T-cell (primary cell): ENCODE results near the gene DNAL4. TPM values are rescaled to one million over a fixed set of nuclear protein-coding genes. Genes with fewer than 3 reads are reported as not detected.

Experiments
- ATAC-seq, 4 experiments: fragments of 200-7000 bp in 3 of 4; fragments of 150-1000 bp in 1 of 4; cut with Tn5 transposase; replicated peaks in 1 of 4; 1 replicate in 3 of 4; 2 replicates in 1 of 4; pipeline ENCODE4 v1.10.0; 2021; ENCODE audit warnings: moderate library complexity in 3 of 4, mild to moderate bottlenecking in 2 of 4, moderate number of reproducible peaks in 1 of 4
- CTCF ChIA-PET, 2 donors: fragments of 300-600 bp; sonication (Branson Sonifier 250); formaldehyde crosslinking; loops; one replicate each; lab custom pipeline; 2022; ENCODE audit warnings: antibody characterized with exemption in 2 of 2; lab: Charles Lee
- POLR2A ChIA-PET, 2 donors: fragments of 300-600 bp; sonication (Branson Sonifier 250); formaldehyde crosslinking; loops; one replicate each; lab custom pipeline; 2022; ENCODE audit warnings: antibody characterized with exemption in 2 of 2; lab: Charles Lee
- DNase-seq, 35 experiments: peaks; one replicate each; pipeline versions ENCODE4 v3.0.0 to v3.0.0-alpha.2; 2013 to 2023
- H3K27ac ChIP-seq: one replicate; pipeline ENCODE4 v1.5.1; 2013; ENCODE audit warnings: low read length
- H3K27me3 ChIP-seq, 2 experiments: replicated peaks in 1 of 2; 1 replicate in 1 of 2; 2 replicates in 1 of 2; pipeline versions ENCODE4 v1.6.1 to v1.7.0; 2013; ENCODE audit warnings: low read length in 1 of 2, mixed read lengths in 1 of 2; ENCODE audit not compliant: control insufficient read depth in 2 of 2, insufficient read depth in 2 of 2; ENCODE audit errors: extremely low read depth in 1 of 2
- H3K36me3 ChIP-seq, 2 donors: 1 replicate in 1 of 2; 2 replicates in 1 of 2; pipeline versions ENCODE4 v1.6.1 to v1.7.0; 2013; ENCODE audit warnings: low read length in 1 of 2; ENCODE audit not compliant: control insufficient read depth in 2 of 2, insufficient read depth in 1 of 2; ENCODE audit errors: extremely low read depth in 1 of 2
- H3K4me1 ChIP-seq, 2 experiments: 1 replicate in 1 of 2; 2 replicates in 1 of 2; pipeline versions ENCODE4 v1.6.1 to v1.7.0; 2013; ENCODE audit warnings: low read length in 2 of 2, mixed read lengths in 1 of 2; ENCODE audit not compliant: insufficient read depth in 2 of 2, control insufficient read depth in 1 of 2; ENCODE audit errors: extremely low read depth in 1 of 2
- H3K4me3 ChIP-seq, 2 donors: 1 replicate in 1 of 2; 2 replicates in 1 of 2; pipeline versions ENCODE4 v1.5.1 to v1.7.0; 2013; ENCODE audit warnings: mild to moderate bottlenecking in 2 of 2, low read length in 1 of 2, moderate library complexity in 1 of 2; ENCODE audit not compliant: control insufficient read depth in 1 of 2; ENCODE audit errors: extremely low read depth in 1 of 2
- H3K9me3 ChIP-seq: 2 replicates; pipeline ENCODE4 v1.7.0; 2013
- H3K27ac Mint-ChIP-seq, 2 donors: one replicate each; pipeline ENCODE4 v1.8.0; 2020 to 2021; ENCODE audit warnings: mild to moderate bottlenecking in 2 of 2, mixed read lengths in 2 of 2
- H3K27me3 Mint-ChIP-seq, 2 donors: one replicate each; pipeline ENCODE4 v1.8.0; 2021 to 2022; ENCODE audit warnings: mixed read lengths in 2 of 2
- H3K36me3 Mint-ChIP-seq: one replicate; pipeline ENCODE4 v1.8.0; 2021; ENCODE audit warnings: mixed read lengths
- H3K4me1 Mint-ChIP-seq, 3 donors: one replicate each; pipeline ENCODE4 v1.8.0; 2020 to 2022; ENCODE audit warnings: mixed read lengths in 3 of 3, mild to moderate bottlenecking in 1 of 3
- H3K4me3 Mint-ChIP-seq, 3 donors: one replicate each; pipeline ENCODE4 v1.8.0; 2020 to 2022; ENCODE audit warnings: mild to moderate bottlenecking in 3 of 3, mixed read lengths in 3 of 3, moderate library complexity in 3 of 3
- H3K9me3 Mint-ChIP-seq, 3 donors: one replicate each; pipeline ENCODE4 v1.8.0; 2020 to 2022; ENCODE audit warnings: mixed read lengths in 3 of 3
- WGBS: methylation state at CpG from one replicate; pipeline ENCODE4 v1.1.5; 2013; ENCODE audit warnings: missing lambda C conversion rate; ENCODE audit not compliant: insufficient coverage; 5-methylcytosine and 5-hydroxymethylcytosine counted together
- total RNA-seq, 35 experiments: library from RNA in 6 of 35; stranded (reverse) in 6 of 35; fragments of 120-200 nt in 1 of 35; gene quantifications; one replicate each; pipeline versions ENCODE4 v1.2.1 to v1.2.4 and lab custom pipeline; 2013 to 2026

Gene DNAL4
- total RNA-seq, 5 donors from 2014 or later (not counting 1 experiment from before 2014, with no cell fraction given) = 5.4 to 13.0 (median 8.8) TPM

- ChIA-PET CTCF (interaction anchor here in 1 of 2 donors (0.6 kb wide), 1 partner anchor 97 kb away, joined by 4 read pairs; no protein-coding TSS in a partner anchor), POLR2A (no interaction called here)
- H3K36me3 ChIP-seq = peaks cover 57 to 100% of the 10 kb centered on the region in 2 donors
- Mint-ChIP-seq H3K9me3 (no peaks in the 10 kb centered on the region), H3K4me3 (no peak overlapping the region), H3K36me3 (peaks cover 63% of the 10 kb centered on the region), H3K4me1 (peaks cover 40 to 70% (median 60%) of the 10 kb centered on the region in 3 donors), H3K27ac (peak overlapping the region; percentile 75 to 81), H3K27me3 (no peaks in the 10 kb centered on the region)
- no peaks in the 10 kb centered on the region for H3K9me3 ChIP-seq
- no peaks in the 10 kb centered on the region for H3K27me3 ChIP-seq
- peaks cover 0 to 85% of the 10 kb centered on the region in 2 experiments for H3K4me1 ChIP-seq
- H3K4me3 ChIP-seq = no peak overlapping the region
- 94% methylated on average over 9 of the region's 15 CpGs for WGBS
- no peak for DNase-seq
- peak overlapping the region; percentile 2 for H3K27ac ChIP-seq
- no peak for ATAC-seq
Measured at GRCh38 chr22:38740116-38740723, 53.7 kb downstream of the DNAL4 start.

GRCh38 chr22:38739300-38740055 lies 54.5 kb downstream of the DNAL4 start:
- H3K9me3 ChIP-seq = no peaks in the 10 kb centered on the region
- Mint-ChIP-seq H3K27me3 (no peaks in the 10 kb centered on the region), H3K27ac (peak overlapping the region; percentile 75 to 81), H3K4me1 (peaks cover 42 to 71% (median 61%) of the 10 kb centered on the region in 3 donors), H3K4me3 (no peak overlapping the region), H3K9me3 (no peaks in the 10 kb centered on the region), H3K36me3 (peaks cover 59% of the 10 kb centered on the region)
- ChIA-PET CTCF (no interaction called here), POLR2A (interaction anchor here in 1 of 2 donors (0.5 kb wide), 1 partner anchor 19 kb away, joined by 4 read pairs; no protein-coding TSS in a partner anchor)
- H3K4me1 ChIP-seq = peaks cover 0 to 86% of the 10 kb centered on the region in 2 experiments
- DNase-seq (no peak), ATAC-seq (no peak)
- H3K36me3 ChIP-seq = peaks cover 55 to 98% of the 10 kb centered on the region in 2 donors
- H3K27ac ChIP-seq = peak overlapping the region; percentile 13
- 95% methylated on average over 15 of the region's 20 CpGs for WGBS
- H3K27me3 ChIP-seq = no peaks in the 10 kb centered on the region
- H3K4me3 ChIP-seq = no peak overlapping the region

GRCh38 chr22:38738475-38739070 lies 55.4 kb downstream of the DNAL4 start:
- H3K36me3 ChIP-seq = peaks cover 56 to 98% of the 10 kb centered on the region in 2 donors
- H3K9me3 ChIP-seq = no peaks in the 10 kb centered on the region
- Mint-ChIP-seq H3K27ac (peak overlapping the region; percentile 77 to 89), H3K36me3 (peaks cover 60% of the 10 kb centered on the region), H3K4me1 (peaks cover 50 to 76% (median 68%) of the 10 kb centered on the region in 3 donors), H3K27me3 (no peaks in the 10 kb centered on the region), H3K9me3 (no peaks in the 10 kb centered on the region), H3K4me3 (no peak overlapping the region)
- H3K27ac ChIP-seq = peak overlapping the region; percentile 13
- no peak for DNase-seq
- H3K27me3 ChIP-seq = no peaks in the 10 kb centered on the region
- no peak overlapping the region for H3K4me3 ChIP-seq
- no peak for ATAC-seq
- peaks cover 0 to 91% of the 10 kb centered on the region in 2 experiments for H3K4me1 ChIP-seq
- POLR2A ChIA-PET = no interaction called here
- WGBS = 94% methylated on average over 18 of the region's 18 CpGs
- CTCF ChIA-PET = no interaction called here

- Mint-ChIP-seq H3K4me3 (peak overlapping the region in 2 of 3 donors; percentile 2 to 40), H3K27me3 (peaks cover 0 to 1% of the 10 kb centered on the region in 2 donors), H3K9me3 (no peaks in the 10 kb centered on the region), H3K27ac (peak overlapping the region; percentile 77 to 89), H3K4me1 (peaks cover 58 to 78% (median 71%) of the 10 kb centered on the region in 3 donors), H3K36me3 (peaks cover 52% of the 10 kb centered on the region)
- peaks cover 55 to 89% of the 10 kb centered on the region in 2 donors for H3K36me3 ChIP-seq
- no peaks in the 10 kb centered on the region for H3K27me3 ChIP-seq
- peaks cover 0 to 95% of the 10 kb centered on the region in 2 experiments for H3K4me1 ChIP-seq
- no peak overlapping the region for H3K4me3 ChIP-seq
- H3K27ac ChIP-seq = peak overlapping the region; percentile 13
- no peaks in the 10 kb centered on the region for H3K9me3 ChIP-seq
- DNase-seq (no peak), ATAC-seq (no peak)
- ChIA-PET CTCF (no interaction called here), POLR2A (no interaction called here)
- WGBS = 83% methylated on average over 13 of the region's 21 CpGs
Measured at GRCh38 chr22:38737302-38738060, 56.5 kb downstream of the DNAL4 start.

- Histone ChIP-seq H3K36me3 (peaks cover 53 to 80% of the 10 kb centered on the region in 2 donors), H3K27me3 (no peaks in the 10 kb centered on the region), H3K9me3 (no peaks in the 10 kb centered on the region), H3K4me1 (peaks cover 0 to 95% of the 10 kb centered on the region in 2 experiments), H3K27ac (no peak overlapping the region), H3K4me3 (no peak overlapping the region)
- ATAC-seq = peak in 1 of 4 experiments; percentile 5
- CTCF ChIA-PET = interaction anchor here in 1 of 2 donors (1.1 kb wide), 1 partner anchor 11 kb away, joined by 3 read pairs; no protein-coding TSS in a partner anchor
- H3K9me3 Mint-ChIP-seq = no peaks in the 10 kb centered on the region
- no peak for DNase-seq
- peaks cover 54 to 75% (median 66%) of the 10 kb centered on the region in 3 donors for H3K4me1 Mint-ChIP-seq
- peak overlapping the region; percentile 77 to 82 for H3K27ac Mint-ChIP-seq
- H3K36me3 Mint-ChIP-seq = peaks cover 43% of the 10 kb centered on the region
- WGBS = 71% methylated on average over 7 of the region's 7 CpGs
- POLR2A ChIA-PET = no interaction called here
- H3K27me3 Mint-ChIP-seq = peaks cover 0 to 1% of the 10 kb centered on the region in 2 donors
- H3K4me3 Mint-ChIP-seq = peak overlapping the region in 1 of 3 donors; percentile 18
Measured at GRCh38 chr22:38736257-38736570, 57.7 kb downstream of the DNAL4 start.
